CD4-positive, alpha-beta T cell treated with Interleukin-17A for 1 hour (primary cell): Measurements from ENCODE around the gene LCLAT1.

ENCODE experiments used
- DNase-seq: peaks from one replicate; pipeline ENCODE4 v3.0.0-alpha.2; 2020

Gene LCLAT1

DNA sequence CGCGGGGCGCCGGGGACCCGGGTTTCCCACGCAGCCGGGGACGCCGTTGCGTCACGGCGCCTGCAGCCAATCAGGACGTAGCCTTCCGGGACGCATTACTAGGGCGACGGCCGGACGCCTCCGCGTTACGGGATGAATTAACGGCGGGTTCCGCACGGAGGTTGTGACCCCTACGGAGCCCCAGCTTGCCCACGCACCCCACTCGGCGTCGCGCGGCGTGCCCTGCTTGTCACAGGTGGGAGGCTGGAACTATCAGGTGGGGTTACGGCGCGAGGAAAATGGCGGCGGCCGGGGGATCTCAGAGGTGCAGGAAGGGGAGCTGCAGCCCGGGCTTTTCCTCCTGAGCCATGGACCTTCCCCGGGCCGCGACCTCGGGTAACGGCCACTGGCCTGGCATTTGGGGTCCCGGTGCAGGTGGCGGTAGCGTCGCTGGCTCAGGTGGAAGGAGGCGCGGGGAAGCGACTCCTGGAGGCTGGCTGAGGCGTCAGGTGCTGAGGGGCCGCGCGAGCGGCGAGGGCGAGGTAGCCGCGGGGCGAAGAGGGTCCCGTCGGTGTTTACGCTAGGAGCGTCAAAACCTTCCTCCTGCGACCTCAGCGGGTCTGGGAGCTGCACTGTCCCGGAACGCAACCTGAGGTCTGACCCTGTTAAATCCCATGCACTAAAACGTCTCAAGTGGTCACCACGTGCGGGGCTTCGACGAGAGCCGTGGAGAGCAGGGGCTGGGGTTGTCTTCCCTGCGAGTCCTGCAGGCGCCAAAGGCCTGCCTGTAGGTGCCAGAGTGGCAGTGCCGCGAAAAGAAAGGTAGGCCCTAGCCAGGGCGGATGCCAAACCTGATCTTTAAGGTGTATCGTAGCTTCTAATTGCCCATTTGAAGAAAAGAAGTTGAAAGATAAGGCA is at the start of gene LCLAT1:
LCLAT1 (plus strand) TSS at position 98 of the 897 bp plus-strand sequence. CDS start 78,345 bp downstream, outside the sequence.
- peak; percentile 89 for DNase-seq

DNA sequence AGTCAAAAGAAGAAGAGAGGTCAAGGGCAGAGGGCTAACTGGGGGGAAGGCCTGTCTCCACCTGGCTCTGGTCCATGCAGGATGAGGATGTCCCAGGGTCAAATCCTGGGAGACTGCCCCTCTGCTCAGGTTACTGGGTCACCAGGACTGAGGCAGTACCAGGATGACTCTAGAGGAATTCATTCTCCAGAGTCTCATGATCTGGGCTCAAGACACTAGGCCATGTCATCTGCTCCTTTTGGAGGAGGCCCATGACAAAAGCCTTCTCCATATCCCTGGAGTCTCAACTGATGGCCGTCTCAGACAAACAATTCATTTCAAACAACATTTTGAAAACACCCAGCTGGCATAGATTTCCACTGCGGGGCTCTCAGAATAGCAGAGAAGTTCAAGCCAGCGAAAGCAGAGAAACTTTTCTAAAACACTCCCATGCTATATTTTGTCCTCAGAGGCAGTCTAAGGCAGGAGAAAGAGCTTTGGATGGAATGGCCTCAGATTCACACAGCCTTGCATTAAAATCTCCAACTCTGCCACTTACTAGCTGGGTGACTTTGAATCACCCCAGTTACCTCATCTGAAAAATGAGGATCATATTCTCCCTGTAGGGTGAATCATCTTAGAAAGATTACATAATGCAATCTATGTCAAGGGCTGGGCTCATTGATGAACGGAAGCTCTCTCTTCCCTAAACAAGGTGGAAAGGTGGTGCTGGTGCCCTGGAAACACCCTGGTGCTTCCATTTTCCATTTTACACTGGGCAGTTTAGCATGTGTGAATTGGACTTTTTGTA is 48.8 kb upstream of the LCLAT1 start:
- DNase-seq = no peak

DNA sequence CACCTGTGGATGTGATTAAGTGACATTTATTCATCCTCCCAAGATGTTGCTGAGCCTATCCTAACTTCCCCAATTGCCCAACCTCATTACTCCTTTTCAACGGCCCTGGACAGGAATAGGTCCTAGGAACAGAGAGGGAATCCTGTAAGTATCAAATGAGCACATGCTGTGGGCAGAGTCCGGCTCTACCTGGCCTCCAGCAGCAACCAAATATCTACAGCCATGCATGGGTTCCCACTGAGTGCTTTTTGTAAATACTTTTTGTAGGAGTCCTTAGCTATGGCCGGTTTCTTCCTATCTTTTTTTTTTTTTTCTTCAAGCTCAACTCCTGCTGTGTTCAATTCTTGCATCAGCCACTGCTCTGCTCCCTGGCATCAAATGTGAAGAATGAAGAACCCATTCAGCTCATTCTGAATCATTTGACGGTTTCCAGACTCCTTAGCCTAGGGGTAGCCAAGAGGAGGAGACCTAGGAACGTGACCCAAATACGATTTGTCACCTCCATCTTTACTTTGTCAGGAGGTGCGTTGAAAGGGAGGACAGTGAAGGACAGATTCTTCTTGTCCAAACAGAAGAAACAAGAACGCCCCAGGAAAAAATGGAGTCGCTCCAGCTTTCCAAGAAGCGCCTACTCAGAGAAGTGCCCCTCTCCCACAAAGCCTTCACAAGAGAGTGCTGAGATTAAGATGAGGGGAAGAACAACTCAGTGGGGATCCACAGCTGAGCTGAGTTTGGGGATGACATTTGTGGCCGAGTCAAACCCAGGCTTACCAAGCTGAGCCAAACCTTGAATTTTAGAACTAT is 46.7 kb upstream of the LCLAT1 start:
- DNase-seq = no peak

DNA sequence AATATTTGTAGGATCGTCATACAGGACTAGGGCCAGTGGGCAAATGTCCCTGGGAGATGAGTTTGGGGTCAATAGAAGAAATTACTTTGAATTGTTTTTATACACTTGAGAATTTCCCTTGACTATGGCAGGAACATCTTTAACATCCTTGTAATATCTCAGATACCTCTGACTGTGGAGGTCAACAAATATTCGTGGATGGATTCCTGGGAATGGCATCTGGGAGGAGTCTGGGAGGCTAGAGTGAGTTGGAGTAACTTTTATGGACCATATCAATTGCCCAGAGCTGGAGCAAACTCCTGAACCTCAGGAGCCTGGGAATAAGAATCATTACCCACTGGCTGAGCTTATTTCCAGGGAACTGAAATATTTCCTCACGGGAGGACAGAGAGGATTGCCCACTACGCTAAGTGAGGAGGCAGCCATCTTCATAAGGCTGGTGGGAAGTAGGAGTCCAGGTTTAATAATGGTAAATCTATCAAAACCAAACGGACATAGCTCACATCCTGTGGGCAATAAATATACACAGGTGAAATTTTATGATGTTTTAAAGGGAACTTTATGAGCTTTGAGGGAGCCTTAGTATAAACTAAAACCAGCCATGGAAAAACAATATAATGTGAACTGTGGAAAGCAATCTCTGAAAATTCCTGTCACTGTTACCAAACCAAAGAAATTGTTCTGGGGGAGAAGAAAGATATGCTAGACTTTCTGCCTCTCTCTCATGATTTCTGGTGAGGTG is 44.4 kb upstream of the LCLAT1 start:
- DNase-seq = no peak

DNA sequence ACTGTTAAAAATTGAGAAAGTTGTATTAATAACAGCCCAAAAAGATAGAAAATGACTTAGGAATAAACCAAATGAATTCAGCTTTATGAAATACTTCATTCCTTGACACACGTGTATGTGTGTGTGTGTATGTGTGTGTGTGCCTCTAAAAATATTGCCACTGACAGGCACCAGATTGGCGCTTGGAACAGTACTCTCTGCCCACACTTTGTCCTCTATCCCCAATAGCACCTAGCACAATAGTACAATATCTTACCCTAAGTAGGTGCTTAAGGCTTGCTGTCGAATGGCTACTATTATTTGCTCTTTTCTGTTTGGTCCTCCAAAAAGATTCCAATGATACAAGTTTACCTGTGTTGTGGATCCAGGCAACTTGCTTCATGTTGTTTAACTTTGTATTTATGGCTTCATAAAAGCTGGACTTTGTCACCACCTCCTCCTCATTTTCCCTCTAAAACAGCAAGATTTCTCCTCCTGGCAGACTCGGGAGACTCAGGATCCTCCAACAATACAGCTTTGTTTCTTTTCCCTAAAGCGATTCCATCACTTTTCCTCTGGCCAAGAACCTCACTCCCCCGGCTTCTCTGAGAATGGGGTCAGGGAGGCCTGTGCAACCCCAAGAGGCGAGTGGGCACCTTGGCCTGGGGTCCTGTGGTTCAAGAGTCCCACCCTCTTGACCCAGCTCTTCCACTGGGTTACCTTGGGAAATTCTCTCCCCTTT is 43.3 kb upstream of the LCLAT1 start:
- DNase-seq = no peak

DNA sequence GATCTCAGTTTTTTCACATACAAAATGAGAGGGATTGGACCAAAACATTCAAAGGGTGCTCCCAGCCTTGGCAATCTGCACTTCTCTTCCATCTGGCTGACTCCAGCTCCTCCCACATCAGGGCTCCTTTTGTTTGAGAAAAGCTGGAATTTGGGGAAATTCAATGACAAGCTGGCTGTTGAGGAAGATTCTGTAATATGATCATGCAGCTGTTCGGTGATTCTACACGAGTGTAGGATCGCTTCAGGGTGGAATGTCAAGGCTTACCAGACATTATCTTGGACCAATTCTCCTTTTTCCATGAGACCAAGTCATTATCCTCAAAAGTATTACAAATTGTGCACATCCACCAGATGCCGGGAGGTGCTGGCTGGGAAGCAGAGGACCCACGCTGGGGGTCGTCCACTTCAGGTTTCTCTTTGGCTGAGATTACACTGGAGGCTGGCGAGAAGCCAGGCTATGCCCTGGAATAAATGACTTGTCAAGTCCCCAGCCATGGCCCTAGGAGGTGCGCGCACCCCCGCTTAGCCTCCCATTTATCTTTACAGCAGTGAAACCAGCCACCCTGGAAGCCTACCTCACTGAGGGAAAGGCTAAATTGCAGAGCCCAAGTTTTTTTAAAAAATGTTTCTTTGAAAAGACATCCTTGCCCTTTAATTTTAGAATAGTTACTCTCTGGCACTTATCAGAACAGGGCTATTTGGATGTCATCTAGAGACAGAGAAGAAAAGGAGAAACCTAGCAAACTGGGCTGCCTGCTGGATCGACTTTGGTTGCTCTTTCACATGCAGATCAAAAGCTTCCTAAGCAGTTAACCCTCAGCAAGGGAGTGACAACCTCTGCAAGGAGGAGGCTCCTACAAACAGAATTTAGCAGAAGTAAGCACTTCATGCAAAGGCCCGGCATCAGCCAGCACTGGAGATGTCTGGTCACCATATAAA is 42.5 kb upstream of the LCLAT1 start:
- no peak for DNase-seq

DNA sequence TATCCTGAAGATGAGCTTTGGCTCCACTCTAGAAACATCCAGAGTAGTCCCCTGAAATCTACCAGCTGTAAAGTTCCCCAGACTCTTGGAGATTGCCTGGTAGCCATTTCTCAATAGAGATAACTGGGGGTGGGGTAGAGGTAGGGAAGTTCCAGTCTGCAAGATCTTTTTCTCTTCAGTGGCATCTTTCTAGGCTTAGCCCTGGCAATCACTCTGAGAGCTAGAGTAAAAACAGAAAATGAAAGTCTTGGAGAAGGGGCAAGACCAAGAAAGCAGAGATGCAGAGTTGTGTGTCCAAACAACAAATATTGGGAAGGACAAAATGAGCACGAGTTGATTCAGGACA is 41.8 kb upstream of the LCLAT1 start:
- DNase-seq = no peak

DNA sequence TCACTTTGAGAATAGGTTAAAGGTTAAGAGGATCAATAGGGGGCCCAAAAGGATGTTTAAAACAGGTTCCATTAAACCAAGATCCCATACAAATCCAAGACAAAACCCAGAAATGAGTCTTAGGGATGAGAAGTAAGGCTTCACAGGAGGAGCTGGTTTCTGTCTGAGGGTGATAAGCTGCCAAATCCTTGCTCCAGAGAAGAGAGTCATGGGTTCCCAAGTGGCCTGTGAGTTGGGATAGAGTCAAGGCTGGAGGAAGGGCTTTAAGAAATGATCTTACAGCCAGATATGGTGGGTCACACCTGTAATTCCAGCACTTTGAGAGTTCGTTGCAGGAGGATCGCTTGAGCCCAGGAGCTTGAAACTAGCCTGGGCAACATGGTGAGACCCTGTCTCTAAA is 40.2 kb upstream of the LCLAT1 start:
- DNase-seq = no peak

DNA sequence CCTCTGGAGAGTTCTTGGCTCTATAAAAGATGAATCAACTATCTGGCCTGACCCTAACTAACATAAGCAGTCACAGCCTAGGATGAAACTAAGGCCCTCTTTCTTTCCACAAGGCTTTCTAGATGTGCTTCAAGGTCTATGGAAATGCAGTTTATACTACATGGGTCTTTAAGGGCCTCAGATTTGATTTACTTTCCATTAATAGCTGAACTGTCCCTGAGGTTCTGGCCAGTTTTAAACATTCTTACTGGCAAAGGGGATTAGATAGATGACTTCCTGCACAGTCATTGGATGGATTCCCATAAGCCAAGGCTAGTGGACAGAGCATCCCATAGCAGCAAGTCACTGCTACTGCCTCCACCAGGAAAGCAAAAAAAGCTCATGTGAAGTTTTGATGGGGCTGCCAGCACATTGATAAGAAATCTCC is 38.1 kb upstream of the LCLAT1 start:
- DNase-seq = no peak

DNA sequence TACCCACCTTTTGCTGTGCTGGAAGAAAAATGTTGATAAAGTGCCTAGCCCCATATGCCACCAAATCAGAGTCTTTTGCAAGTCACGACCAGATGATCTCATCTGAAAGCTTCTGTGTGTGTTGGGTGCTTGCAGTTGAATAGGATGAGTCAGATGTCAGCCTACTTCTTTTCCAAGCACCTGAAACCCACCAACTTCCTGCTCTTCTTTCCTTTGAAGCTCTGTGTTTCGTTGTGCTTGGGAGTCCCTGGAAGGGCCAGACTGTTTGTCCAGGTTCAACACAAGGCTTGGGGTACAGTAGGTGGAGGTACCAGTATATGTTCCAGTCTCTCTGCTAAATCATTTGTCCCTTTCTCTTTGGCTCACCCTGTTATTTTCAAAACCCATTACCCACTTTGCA is 36.8 kb upstream of the LCLAT1 start:
- DNase-seq = no peak

DNA sequence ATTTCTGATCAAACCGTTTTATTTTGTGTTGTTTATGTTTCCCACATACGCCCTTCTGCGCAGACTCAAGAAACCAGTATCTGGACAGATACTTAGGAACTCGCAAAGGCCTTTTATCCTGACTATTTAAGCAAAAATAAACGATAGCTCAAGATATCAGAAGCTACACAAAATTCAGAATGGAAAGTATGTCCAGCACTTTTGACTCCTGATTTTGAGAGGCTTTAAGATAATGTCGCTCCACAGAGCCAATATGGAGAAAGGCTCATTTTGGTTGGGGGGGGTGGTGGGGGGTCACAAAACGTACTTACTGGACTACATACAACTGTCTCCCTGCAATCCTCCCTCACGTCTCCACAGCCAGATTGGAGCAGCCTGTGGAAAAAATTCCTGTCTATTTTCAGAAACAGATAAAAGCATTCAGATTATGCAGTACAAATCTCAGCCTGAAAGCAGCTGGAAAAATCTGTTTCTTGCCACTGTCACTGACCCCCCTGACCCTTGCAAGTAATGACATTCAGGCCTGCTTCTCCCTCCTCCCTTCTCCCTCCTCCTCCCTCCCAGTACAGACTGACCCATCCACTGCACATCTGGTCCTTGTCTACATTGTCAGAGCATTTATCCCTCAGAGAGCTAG is 34.9 kb upstream of the LCLAT1 start:
- no peak for DNase-seq

DNA sequence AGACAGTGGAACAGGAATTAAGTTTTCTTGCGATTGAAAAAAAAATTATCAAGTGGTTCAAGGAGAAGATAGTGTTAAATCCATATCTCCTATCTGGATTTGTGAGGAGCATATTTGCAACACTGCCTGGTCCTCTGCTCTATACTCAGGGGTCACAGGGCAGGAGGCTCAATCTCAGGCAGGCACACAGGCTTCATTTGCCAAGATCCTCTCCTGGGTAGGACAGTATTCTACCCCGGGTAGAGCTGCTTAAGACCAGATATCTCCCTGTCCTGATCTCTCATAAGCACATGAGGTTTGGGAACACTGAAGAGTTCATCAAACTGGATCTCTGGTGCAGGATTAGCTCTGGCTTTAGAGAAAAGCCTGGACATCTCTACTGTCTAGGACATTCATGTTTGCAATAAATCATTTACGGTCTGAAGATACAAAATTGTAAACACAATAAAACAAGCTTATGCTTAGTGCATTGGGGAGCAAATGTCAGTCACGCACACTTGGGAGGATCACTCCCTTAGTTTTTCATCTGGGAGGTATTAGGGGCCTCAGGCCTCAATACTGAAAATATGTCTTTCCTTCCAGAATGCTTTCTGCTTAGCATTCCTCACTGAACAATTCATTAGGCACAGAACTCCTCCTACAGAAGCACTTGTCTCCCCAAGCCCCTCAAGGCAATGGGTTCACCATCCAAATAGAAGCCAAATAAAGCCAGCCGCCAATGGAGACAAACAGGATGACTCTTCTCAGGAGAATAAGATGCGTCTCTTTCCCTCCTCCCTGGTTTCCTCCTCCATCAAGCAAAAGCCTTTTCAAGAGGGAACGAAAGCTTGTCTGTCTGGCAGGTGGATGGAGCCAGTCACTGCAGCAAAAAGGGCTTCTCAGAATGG is 34.1 kb upstream of the LCLAT1 start:
- no peak for DNase-seq

DNA sequence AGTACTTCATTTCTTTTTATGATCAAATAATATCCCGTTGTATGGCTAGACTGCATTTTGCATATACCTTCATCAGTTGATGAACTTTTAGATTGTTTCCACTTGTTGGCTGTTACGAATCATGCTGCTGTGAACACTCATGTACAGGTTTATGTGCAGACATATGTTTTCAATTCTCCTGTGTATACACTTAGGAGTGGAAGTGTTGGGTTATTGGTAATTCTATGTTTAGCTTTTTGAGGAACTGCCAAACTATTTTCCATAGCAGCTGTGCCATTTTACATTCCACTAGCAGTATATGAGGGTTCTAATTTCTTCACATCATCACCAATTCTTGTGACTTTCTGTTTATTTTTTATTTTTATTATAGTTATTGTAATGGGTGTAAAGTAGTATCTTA is 32.1 kb upstream of the LCLAT1 start:
- DNase-seq = no peak

DNA sequence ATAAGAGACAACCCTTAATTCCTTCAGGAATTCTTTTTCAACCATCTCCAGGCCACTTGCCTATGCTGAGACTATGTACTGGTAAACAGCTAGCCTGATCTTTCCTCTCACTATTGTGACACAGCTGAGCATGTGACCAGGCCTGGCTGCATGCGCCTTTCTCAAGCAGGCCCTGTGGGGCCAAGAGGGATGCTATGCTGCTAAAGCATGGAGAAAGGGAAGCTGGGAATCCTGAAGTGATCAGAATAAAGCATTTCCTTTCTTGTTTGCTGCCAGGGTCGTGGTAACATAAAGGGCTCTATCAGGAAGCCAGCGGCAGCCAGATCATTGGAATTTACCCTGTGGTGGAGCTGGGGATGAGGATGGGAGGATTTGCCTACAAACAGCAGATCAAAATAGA is 29.8 kb upstream of the LCLAT1 start:
- no peak for DNase-seq

DNA sequence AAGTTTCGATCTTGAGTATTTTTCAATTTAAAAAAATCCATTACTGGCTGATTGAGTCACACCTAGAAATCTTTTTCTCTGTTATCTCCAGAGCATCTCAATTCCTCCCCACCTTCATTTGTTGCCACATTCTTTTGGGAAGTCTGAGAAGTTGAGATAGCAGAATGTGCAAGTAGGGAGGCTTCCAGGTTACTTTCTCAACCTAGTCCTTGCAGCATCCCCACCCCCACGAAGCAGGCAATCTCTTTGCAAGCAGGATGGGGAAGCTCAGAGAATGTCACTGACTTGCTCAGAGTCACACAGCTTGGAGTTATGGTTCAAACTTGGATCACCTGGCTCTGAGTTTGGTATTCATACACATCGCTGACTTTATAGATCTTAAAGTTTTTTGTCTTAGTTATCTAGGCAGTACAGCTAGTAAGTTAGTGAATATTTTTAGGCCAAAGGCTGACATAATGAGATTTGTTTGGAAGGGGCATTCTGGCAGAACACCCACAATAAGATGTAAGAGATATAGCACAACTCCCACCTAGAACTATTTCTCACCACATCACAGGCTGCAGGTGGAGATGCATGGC is 25.9 kb upstream of the LCLAT1 start:
- DNase-seq = peak; percentile 33

DNA sequence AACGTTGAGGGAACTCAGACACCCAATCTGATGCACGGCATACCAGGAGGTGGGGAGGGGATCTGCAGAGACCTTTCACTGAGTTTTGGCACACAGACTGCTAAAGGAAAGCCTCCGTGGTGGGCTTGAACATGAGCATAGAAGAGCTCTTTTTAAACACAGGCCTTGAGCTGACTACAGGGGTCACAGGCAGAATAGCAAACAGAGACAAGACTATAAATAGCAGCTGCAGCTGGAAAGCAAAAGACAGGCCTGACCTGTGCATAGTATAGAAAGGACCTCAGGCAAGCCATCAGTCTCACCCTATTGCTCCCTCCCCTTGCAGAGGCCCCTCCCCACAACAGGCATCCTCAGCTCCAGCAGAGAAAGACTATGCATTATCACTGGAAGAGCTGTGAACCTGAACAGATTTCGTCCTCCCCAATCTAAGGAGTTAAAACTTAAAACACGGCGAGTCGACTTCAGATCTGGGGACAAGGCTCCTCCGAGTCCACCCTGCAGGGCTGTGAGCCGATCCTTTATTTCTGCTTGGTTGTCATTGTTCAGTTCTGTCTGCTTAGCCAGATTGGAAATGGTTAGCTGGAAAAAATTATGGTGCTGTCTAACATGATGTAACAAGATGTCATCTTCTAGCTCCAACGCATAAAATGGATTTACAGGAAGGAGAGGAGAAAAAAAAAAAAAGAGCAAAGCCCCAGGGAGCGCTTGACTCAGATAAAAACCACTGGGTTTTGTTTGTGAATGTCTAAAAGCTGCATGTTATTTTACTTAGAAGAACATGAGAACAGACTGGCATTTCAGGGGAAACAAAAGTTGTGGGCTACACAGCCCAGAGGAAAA is 25.2 kb upstream of the LCLAT1 start:
- no peak for DNase-seq

DNA sequence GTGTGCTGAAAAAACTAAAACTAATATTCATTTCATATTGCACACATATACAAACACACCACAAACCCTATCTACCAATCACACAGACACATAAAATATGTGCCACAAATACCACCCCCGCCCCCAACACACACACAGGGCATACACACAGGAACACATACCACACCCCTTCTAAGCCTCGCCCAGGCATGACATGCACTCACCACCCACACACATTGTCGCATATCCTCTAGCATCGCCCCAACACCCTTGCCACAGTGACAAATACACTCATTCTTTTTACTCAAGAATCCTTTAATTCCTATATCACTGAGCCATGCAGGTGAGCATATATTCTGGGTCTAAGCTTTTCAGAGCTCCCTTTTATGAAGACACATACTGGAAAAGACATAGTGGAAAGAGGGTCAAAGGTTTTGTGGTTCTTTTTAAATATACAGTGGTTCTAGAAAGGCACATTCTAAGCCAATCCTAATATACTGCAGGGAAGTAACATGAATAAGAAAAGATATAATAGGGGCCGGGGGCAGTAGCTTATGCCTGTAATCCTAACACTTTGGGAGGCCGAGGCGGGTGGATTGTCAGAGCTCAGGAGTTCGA is 24.5 kb upstream of the LCLAT1 start:
- DNase-seq = peak; percentile 84
